GM12873 (cell line): ENCODE results near the gene CEP41.

Source experiments
- TF ChIP-seq, protein P1 (sequence below): IDR thresholded peaks from 2 replicates; pipeline ENCODE4 v1.5.1; 2012; ENCODE audit warnings: low read depth, mild to moderate bottlenecking, moderate library complexity, low read length, control low read depth; ENCODE audit not compliant: insufficient read depth; ENCODE audit errors: missing control alignments

CEP41 gene

DNA sequence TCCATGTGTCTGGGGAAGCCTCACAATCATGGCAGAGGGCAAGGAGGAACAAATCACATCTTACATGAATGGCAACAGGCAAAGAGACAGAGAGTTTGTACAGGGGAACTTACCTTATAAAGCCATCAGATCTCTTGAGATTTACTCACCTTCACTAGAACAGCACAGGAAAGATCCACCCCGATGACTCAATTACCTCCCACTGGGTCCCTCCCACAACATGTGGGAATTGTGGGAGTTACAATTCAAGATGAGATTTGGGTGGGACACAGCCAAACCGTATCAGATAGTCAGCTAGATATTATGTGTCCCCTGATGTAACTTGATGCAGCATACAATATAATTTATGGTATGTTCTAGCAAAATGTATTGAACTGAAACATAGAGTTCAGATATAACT lies 14.1 kb upstream of the CEP41 start:
- TF ChIP-seq, protein P1, sequence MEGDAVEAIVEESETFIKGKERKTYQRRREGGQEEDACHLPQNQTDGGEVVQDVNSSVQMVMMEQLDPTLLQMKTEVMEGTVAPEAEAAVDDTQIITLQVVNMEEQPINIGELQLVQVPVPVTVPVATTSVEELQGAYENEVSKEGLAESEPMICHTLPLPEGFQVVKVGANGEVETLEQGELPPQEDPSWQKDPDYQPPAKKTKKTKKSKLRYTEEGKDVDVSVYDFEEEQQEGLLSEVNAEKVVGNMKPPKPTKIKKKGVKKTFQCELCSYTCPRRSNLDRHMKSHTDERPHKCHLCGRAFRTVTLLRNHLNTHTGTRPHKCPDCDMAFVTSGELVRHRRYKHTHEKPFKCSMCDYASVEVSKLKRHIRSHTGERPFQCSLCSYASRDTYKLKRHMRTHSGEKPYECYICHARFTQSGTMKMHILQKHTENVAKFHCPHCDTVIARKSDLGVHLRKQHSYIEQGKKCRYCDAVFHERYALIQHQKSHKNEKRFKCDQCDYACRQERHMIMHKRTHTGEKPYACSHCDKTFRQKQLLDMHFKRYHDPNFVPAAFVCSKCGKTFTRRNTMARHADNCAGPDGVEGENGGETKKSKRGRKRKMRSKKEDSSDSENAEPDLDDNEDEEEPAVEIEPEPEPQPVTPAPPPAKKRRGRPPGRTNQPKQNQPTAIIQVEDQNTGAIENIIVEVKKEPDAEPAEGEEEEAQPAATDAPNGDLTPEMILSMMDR, result no peak

DNA sequence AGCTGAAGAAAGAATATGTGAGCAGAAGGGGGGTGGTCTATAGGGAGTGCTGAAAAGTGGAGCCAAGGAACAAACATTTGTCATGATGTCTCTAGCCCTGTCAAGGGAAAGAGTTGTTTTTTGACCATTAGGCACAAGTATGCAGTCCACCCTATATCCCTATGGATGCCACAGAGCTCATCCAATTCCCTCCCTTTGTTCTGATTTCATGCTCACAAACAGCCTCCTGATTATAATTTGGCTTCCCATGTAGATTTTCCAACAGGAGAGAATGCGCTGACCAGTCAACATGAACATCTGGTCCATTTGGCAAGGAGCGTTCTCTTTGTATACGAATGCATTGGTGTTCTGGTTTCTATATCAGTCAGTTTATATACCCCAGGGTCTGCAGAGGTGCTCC lies 12.1 kb upstream of the CEP41 start:
- TF ChIP-seq, protein P1, result no peak

DNA sequence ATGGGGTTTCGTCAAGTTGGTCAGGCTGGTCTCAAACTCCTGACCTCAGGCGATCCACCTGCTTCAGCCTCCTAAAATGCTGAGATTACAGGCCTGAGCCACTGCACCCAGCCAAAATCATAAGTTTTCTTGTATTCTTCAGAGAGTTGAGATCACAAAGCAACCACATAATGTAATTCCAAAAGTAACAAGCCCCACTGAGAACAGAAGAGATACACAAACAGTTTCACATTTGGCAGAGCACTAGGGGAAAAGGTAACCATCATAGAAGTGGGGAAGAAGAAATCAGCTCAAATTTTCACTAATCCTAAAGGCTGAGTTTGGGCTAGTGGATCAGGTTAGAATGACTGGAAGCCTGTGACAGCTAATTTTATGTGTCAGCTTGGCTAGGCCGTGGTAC lies 5.4 kb upstream of the CEP41 start:
- TF ChIP-seq, protein P1, result no peak

DNA sequence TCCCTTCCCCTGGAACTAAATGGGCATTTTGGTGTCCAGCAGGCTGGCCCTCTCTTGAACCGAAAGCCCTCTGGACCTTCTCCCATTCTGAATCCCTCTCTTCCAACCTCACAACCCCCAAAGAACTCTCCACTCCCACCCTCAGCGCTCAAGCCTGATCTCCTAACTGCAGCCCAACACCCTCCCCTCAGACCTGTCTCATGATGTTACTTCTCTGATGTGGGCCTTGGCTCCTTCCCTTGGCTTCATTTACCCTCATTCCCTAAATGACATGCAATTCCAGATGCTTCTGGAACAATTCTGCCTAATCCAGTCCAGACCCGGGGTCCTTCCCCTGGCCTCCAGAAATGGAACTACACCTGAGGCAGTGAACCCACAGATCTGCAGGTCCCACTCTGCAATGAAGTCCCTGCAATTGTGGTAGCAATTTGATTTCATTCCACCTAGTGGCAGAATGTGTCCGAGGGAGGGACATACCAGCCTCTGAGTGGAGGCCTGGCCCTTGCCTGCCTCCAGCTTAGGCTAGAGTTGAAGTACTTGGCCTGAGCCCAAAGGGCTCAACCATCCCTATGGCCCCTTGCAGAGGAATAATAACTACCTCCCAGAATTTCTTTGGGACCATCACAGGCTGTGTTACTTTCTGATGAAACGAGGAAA lies 4.1 kb upstream of the CEP41 start:
- TF ChIP-seq, protein P1, result no peak

DNA sequence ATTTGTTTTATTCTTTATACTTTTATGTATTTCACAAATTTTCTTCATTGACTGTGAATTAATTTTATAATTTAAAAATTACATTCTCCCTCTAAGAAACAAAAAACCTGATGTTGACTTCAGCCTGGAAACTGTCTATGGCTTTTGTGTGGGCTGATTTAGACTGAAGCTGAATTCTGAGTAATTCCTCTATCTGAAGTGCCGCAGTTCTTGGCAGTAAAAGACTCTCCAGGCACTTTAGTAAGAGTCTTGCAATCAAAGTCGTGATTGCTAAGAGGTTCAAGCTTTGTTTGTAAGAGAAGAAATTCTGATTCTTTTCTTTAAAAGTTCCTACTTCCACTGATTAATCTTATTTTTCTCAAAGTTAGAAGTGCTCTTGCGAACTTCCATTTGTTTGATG lies 3.4 kb upstream of the CEP41 start:
- TF ChIP-seq, protein P1, result no peak

DNA sequence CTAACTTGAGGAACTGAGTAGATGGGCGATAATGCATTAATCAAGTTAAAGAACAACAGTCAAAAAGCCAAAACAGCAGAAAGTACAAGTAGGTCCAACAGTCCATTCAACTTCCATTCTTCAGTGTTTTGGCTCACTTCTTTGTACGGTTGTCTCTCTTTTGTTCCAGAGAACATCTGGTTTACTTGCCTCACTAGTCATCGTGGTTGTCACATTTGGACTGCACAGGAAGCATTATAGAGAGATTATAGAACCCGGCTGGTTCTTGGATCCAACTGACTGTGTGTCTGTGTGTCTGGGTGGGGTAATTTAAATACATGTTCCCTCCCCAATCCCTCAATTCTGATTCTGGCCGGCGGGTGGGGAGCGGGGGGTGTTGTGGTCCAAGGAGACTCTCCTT lies 1.8 kb upstream of the CEP41 start:
- TF ChIP-seq, protein P1, result no peak

DNA sequence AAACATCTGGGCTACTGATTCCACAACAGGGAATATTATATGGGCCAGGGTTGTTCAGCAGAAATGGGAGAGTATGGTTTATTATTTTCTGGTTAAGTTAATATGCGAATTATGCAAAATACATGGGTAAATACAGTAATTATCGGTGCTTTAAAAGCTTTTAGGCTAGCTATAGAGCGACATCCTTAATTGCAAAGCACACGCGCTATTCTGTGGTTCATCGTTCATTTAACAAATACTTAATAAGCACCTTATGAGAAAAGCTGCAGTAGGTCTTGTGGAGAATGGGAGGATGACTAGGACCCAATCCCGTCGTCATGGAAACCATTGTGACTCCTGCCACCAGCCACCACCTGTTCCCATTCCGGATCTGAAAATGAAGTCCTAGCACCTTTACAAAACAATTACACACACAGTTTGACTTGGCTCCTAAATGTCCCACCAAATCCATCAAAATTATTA lies 623 bp upstream of the CEP41 start:
- TF ChIP-seq, protein P1, result no peak
